GM21529 (cell line): ENCODE results near the gene ACOXL.
"Not testable (repeated sequence)": the region's sequence is repeated elsewhere in the genome, so short reads cannot be mapped to it uniquely, and the experiment has no call there.

Experiments
- ATAC-seq: cut with Tn5 transposase; IDR thresholded peaks from one replicate; pipeline ENCODE4 v1.9.1; 2021; ENCODE audit not compliant: unreplicated experiment

The ACOXL gene

DNA sequence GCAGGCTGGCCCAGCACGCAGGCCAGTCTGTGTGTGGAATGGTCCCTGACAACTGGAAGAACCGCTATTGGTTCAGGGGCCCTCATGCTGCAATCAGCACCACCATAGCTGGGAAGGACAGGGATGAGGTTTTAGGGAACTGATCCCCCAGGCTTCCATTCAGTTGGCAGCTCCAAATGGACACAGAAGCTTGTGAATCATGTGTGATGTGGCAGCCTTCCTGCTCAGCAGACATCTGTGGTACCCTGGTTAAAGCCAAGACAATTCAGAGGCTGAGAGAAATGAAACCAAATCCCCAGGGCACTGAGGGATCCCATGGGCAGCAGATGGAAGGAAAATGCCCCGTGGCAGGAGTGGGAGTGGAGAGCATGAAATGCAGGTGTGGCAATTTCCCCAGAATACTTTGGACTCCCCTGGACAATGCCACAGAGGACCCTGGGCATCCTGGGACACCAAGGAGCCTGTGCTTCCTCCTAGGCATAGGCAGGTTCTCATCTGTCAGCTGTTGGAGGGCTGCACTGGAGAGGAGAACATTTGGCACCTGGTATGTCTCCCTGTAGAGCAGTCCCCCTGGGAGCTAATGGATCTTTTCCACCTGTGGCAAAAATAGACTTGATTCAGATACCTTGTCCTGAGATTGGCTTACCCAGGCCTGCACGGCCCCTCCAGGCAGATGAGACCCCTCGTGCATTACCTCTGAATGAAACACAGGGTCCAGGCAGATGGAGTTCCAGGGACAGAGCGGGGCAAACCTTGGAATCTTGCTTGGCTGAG lies 226.2 kb downstream of the ACOXL start:
- no peak for ATAC-seq

DNA sequence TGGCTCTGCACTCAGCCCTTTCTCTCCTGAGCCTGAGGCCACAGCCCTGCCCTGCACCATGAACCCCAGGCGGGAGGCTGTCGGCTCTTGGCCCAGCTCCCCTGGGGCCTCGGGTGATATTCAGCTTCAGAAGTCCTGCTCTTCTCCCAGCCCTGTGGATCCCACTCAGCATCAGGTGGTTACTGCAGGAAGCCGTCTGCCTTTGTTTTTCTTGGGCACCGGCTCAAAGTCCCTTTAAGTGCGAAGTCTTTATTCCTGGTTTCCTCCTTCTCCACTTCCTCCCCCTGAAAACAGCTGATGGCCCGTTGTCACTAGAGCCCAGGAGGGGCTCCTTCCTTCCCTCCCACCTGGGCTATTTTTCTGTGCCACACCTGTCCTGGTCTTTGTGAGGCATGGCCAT lies 226.8 kb downstream of the ACOXL start:
- no peak for ATAC-seq

DNA sequence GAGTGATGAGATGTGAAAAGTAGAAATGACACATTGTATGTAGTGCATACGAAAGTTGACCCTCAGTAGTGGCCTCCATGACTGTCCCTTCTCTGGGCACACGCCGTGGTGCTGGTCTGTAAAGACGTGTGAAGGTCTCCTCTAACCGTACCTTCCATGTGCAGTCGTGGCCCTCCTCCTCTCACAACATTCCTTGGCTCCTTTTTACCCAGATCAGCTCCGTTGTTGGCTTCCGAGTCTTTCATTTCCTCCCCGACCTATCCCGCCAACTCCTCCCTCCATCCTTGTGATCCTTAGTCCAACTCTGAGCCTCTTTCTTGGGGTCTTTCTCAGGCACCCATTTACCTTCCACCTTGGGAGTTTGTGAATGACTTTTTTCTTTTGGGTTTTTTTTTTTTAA lies 227.9 kb downstream of the ACOXL start:
- ATAC-seq, result no peak

DNA sequence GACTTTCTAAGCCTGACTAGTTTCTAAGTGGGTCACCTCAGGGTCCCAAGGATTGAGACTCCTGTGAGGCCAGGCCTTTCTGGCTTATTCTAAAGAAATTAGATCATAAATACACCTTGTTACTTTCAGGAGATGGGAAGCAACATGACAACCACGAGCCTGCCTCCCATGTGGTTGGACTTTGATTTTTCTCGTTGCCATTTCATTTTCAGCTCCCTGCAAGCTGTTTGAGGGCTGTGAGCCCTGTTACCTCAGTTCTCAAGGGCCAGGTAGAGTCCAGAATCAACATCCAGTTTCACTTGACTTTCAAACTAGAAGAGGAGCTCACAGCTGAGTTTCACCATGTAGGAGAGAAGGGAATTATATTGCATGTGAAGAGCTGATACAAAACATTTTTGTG lies 228.6 kb downstream of the ACOXL start:
- no peak for ATAC-seq

DNA sequence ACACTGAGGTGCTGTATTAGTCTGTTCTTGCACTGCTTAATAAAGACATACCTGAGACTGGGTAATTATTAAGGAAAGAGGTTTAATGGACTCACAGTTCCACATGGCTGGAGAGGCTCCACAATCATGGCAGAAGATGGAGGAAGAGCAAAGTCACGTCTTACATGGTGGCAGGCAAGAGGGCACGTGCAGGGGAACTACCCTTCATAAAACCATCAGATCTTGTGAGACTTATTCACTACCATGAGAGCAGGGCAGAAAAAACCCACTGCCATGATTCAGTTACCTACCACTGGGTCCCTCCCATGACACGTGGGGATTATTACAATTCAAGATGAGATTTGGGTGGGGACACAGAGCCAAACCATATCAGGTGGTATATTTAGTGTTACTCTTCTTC lies 229.3 kb downstream of the ACOXL start:
- ATAC-seq, result not testable (repeated sequence)

DNA sequence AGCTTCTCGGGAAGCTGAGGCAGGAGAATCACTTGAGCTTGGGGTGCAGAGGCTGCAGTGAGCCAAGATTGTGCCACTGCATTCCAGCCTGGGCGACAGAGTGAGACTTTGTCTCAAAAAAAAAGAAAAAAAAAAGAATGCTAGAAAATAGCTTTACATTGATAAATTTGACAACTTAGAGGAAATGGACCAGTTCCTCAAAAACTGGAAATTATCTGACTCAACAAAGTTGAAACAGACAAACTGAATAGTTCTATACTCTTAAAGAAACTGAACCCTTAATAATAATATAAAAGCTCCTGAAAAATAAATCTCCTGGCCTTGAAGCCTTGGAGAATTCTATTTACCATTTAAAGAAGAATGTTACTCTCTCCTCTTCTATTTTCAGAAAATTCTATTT lies 237.3 kb downstream of the ACOXL start:
- ATAC-seq, result no peak

DNA sequence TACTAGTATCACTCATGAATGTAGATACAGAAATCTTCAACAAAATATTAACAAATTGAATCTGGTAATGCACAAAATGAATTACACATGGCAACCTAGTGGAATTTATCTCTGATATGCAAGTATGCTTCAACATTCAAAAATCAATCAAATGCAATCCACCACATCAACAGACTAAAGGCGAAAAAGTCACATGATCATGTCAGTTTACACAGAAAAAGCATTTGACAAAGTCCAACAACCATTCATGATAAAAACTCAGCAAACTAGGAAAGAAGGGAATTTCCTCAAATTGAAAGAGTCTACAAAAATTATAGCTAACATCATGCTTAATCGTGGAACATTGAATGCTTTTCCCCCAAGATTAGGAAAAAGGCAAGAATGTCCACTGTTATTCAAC lies 237.8 kb downstream of the ACOXL start:
- ATAC-seq, result no peak

DNA sequence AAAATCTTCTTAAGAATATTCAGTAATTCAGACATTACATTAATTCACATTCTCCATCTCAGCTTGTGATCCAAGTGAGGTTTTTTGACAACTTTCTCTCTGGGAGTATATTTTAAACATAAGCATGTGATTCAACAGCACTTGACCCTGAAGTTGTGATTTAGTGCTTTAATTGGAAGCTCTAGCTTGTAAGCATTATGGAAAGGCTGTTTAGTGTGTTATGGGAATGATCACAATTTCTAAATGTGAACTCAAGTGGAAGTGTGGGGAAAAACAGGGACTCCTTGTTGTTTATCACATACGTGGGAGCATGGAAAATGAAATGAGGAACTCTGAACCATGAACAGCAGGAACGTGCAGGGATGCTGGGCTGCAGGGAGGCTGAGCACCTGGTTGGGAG lies 239.4 kb downstream of the ACOXL start:
- ATAC-seq, result no peak

DNA sequence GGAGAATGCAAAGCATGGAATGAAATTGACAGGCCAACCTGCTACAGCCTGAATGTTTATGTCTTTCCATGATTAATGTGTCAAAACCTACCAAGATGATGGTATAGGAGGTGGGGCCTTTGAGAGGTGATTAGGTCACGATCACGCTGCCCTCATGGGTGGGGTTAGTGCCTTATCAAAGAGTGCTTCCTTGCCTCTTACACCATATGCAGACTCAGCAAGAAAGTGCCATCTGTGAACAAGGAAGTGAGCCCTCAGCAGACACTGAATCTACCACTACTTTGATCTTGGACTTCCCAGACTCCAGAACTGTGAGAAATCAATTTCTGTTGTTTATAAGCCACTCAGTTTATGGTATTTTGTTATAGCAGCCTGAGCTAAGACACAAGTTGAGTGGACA lies 240.9 kb downstream of the ACOXL start:
- no peak for ATAC-seq

DNA sequence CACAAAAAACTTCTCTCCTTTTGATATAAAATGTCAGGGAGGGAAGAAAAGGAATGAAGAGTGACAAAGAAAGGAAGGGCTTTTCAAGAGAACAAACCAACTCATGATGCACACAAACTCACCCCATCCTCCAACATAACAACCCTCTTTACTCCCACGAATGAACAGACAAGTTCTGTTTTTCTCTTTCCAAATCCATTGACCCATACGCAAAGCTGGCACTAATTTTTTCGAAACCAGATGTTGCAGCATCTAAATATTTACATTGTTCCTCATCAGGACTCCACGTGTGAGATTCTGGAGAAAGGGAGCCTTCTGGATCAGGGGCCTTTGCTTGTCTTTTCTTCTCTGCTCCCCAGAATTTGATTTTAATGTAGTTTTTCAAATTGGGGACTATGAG lies 245.0 kb downstream of the ACOXL start:
- no peak for ATAC-seq

DNA sequence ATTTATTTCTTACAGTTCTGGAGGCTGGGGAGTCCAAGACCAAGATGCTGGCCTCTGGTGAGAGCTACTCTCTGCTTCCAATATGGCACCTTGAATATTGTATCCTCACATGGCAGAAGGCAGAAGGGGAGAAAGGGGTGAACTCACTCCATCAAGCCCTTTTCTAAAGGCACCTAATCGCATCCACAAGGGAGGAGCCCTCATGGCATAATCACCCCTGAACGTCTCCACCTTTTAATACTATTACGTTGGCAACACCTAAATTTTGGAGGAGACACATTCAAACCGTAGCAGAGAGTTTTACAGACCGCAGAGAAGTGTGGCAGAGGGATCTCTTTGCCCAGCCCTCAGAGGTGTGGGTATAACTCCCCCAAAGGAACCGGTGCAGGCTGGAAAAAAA lies 245.8 kb downstream of the ACOXL start:
- ATAC-seq, result no peak

DNA sequence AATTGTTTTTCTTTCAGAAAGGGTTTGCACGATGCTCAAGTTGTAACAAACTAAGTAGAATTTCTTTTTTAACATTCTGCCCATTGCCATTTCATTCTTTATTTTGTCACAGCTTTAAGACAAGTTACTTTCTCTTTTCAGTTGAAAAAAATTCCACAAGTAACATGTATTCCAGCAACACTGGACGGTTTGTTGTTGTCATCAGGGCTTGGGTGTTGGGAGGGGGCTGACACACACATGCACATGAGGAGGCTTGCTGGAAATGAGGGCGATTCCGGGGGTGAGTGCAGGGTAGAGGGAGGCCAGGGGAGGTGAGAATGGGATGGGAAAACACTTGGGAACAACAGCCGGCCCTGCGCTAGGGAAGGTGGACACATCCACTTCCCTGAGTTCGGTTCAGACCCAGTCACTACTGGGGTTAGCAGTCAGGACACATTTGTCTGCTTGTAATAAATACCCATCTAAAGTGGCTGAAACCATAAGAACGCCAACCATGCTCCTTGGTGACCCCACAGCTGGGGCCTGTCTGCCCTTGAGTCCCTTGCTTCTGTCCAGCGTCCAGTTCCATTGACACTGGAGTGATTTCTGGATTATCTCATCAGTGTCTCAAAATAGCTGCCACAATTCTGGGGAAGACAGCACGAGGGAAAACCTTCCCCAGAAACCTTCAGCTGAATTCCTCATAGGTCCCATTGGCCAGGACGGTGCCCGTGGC lies 246.5 kb downstream of the ACOXL start:
- ATAC-seq, result no peak

DNA sequence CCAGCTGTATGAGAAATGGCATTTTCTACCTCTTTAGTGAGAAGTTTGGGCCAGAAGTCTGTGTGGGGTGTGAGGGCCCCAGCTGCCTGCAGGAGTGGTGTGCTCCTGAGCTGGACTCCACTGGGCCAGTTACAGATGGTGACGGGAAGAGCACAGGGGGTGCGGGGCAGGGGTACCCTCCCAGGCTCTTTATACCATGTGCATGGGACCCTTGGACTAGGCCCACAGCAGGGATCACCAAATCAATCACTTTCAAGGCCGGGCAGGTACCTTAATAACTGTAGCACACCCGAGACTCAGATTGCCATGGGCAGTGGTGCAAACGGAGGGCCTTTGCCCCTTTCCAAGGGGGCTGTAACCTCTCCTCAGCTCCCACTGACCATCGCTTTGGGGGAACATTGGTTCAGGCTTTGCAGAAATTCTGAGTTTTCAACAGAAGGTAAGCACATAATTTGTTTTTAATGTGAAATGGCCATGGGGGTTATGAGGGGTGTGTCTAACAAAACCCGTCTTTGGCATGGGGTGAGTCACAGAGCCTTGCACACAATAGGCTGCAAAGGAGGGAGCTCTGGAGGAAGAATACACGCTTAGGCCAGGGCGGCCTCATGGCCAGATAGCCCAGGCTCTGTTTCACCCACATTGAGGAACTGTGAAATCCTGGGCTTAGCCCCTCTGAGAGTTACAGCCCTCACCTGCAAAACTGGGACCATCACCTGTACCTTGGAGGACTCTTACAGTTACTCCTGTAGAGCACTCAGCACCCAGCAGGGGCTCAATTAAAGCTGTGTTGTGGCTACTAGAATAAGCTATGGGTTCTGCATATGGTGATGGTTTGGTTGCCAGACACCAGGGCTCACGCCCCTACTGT lies 247.3 kb downstream of the ACOXL start:
- no peak for ATAC-seq

DNA sequence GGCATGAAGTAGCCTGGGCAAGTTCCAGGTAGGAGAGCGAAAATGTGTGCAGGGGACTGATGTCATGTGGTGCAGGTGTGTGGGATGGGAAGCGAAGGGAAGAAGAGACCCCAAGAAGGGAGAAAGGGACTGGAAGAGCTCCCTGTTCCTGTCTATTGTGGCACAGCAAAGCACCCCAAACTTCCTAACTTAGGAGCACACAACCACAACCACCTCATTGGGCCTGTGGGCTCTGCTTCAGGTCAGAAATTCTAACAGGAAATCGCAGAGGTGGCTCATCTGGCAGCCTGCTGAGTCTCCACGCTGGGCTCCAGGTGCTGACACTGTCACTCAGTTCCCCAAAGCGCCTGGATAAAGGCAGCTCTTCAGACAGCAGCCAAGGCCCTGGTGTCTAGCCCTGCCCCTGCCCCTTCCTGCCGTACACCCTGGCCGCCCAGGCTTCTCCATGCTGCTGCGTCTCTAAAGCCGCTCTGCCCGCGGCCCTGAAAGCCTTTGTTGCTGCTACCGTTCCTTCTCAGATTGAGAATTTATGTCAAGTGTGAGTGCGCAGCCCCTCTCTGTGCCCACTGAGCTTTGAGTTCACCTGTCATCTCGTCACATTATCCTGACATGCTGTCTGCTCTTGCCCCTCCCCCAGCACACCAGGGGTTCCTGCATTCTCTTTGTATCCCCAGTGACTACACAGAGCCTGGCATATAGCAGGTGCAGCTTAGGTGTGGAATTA lies 248.1 kb downstream of the ACOXL start:
- ATAC-seq, result no peak

DNA sequence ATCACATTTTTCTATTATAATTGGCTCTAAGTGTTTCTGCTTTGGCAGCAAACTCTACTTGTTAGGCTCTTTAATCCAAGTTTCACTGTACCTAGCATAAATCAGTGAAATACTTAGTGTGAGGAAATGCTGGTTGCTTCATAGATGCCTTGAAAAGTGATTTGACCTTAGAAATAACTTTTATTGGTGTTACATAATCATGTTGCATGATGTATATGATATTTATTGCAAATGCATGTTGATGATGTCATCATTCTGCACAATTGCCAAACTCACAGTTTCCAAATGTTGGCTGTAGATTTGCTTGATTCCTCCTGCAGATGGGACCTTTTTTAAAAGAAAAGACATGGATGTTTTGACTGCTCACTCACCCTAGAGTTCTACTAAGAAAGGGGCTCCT lies 250.8 kb downstream of the ACOXL start:
- no peak for ATAC-seq

DNA sequence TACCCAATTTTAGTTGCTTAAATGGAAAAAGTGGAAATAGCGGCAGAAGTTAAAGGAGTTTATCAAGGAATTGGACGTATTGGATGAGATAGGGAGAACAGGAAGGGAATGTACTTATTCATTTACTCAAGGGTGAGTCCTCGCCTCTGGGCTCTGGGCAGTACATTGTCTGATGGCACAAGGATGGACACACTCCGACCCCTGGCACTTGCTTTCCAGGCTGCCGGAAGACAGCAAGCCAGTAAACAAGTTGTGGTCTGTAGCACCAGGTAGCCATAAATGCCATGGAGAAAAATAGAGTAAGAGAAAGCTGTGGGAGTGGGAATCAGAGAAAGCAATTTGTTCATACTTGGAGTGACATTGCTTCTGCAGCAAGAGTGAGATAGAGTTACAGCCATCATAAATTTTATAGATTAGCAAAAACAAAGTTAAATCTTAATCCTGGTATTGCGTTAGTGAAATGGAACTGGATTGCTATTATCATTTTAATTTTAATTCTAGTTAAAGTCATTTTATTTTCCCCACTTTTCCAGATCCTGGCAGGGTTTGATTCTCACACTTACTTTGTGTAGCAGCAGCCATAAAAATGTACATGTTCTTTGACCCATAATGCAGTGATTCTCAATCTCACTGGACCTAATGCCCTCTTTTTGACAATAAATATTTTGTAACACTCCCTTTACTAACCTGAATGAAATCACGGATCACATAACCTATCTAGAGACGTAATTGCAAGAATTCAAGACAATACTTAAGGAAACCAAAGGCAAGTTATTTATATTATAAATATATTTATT lies 252.5 kb downstream of the ACOXL start:
- ATAC-seq, result no peak

DNA sequence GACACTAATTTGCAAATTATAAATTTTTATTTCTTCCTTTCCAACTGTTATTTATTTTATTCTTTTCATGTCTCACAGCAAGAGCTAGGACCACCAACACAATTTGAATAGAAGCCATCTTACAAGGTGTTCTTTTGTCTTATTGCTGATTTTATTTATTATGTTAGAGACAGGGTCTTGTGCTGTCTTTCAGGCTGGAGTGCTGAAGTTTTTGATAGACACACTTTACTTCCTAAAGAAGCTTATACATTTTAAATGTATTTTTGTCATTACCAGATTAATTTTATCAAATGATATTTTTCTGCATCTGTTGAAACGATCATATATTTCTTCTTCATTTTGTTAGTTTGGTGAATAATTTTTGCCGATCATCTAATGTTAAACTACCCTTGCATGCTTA lies 258.1 kb downstream of the ACOXL start:
- ATAC-seq, result no peak

DNA sequence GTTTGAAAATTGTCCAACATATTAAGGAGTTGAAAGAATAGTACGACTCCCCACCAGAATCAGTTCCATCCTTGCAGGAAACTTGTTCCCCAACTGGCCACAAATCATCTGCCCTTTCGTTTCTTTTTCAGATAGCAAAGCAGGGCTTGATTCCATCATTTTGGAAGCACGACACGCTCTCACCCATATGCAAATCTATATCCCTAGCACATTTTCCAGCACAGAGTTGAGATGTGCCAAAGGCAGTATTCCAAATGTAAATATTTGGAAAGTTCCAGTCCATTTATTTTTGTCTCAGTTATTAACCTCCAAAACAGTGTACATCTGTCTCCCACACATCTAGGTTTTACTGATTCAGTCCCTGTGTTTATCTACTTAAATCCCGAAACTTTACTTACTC lies 259.5 kb downstream of the ACOXL start:
- ATAC-seq, result no peak

DNA sequence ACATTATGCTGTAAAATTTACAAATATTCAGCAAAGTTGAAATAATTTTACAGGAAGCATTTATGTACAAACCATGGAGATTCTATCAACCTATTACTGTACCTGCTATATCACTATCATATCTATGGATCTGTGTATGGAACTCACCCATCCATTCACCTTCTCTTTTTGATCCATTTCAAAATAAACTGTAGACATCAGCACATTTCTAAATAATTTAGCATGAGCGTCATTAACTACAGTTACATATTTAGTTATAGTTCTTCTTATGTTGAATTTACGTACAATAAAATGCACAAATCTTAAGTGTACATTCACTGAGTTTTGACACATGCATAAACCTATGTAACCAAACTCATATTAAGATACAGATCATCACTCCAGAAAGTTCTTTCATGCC lies 260.5 kb downstream of the ACOXL start:
- ATAC-seq, result no peak

DNA sequence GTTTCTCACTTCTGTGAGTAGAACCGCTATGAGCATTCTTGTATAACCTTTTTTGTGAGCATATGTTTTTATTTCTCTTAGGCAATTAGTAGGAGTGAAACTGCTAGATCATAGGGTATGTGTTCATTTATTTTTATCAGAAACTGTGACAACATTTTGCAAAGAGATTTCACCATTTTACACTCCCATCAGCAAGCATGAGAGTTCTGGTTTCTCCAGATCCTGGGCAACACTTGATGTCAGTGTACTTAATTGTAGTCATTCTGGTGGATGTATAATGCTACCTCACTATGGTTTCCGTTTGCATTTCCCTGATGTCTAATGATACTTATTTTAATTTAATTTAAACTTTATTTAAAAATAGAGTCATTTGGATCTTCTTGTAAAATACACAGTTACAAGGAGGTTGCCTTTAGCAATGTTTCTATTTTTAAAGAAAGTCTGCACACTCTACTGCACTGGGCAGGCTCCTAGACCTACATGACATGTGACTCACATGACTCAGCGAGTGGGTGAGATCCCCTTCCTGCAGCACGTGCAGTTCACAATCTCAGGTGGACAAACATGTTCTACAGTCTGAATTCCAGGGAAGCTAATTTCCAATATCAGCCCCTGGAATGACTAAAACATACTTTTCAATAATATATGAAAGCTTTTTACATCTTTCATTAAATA lies 261.3 kb downstream of the ACOXL start:
- no peak for ATAC-seq
